Progenitor cell of endocrine pancreas (in vitro differentiated cells): ENCODE results near the gene PTX3. TPM values are rescaled to one million over a fixed set of nuclear protein-coding genes. Genes with fewer than 3 reads are reported as not detected.

Experiments
- DNase-seq: peaks from one replicate; pipeline ENCODE4 v3.0.0; 2021; ENCODE audit warnings: low spot score; ENCODE audit not compliant: unreplicated experiment
- H3K27ac Mint-ChIP-seq: 2 replicates; pipeline ENCODE4 v1.8.0; 2021; ENCODE audit warnings: mild to moderate bottlenecking, moderate library complexity, mixed read lengths
- H3K27me3 Mint-ChIP-seq: 2 replicates; pipeline ENCODE4 v1.8.0; 2021; ENCODE audit warnings: mixed read lengths
- H3K36me3 Mint-ChIP-seq: 2 replicates; pipeline ENCODE4 v1.8.0; 2022; ENCODE audit warnings: mixed read lengths; ENCODE audit not compliant: insufficient read depth
- H3K4me1 Mint-ChIP-seq: 2 replicates; pipeline ENCODE4 v1.8.0; 2021; ENCODE audit warnings: low read depth, mixed read lengths
- H3K4me3 Mint-ChIP-seq: 2 replicates; pipeline ENCODE4 v1.8.0; 2021; ENCODE audit warnings: low read depth, mild to moderate bottlenecking, moderate library complexity, mixed read lengths
- H3K9me3 Mint-ChIP-seq: 2 replicates; pipeline ENCODE4 v1.8.0; 2021; ENCODE audit warnings: low read depth, mixed read lengths
- CTCF ChIP-seq: fragments of 200-600 bp; sonication (generic); IDR thresholded peaks from one replicate; pipeline ENCODE4 v1.5.0; 2021; ENCODE audit warnings: antibody characterized with exemption, mild to moderate bottlenecking; ENCODE audit not compliant: unreplicated experiment
- total RNA-seq: library from RNA; stranded (reverse); gene quantifications from 2 replicates; pipeline ENCODE4 v1.2.1, GENCODE V29; 2021

PTX3 gene
- total RNA-seq, 1 donor from 2014 or later: 0.34 TPM

- no peak overlapping the region for H3K27ac Mint-ChIP-seq
- no peaks in the 10 kb centered on the region for H3K27me3 Mint-ChIP-seq
- TF ChIP-seq CTCF: no peak
- no peak for DNase-seq
- H3K9me3 Mint-ChIP-seq: peaks cover 6% of the 10 kb centered on the region
- H3K36me3 Mint-ChIP-seq: no peaks in the 10 kb centered on the region
- H3K4me1 Mint-ChIP-seq: no peaks in the 10 kb centered on the region
- H3K4me3 Mint-ChIP-seq: no peak overlapping the region
Measured at GRCh38 chr3:157393113-157393512, 43.5 kb upstream of the PTX3 start.

GRCh38 chr3:157394411-157394810 is 42.2 kb upstream of the PTX3 start:
- Mint-ChIP-seq H3K4me1 (no peaks in the 10 kb centered on the region), H3K27me3 (no peaks in the 10 kb centered on the region), H3K4me3 (no peak overlapping the region), H3K9me3 (peaks cover 6% of the 10 kb centered on the region), H3K36me3 (no peaks in the 10 kb centered on the region), H3K27ac (no peak overlapping the region)
- TF ChIP-seq CTCF: no peak
- DNase-seq: no peak

GRCh38 chr3:157398598-157398997 is 38.1 kb upstream of the PTX3 start:
- Mint-ChIP-seq H3K27me3 (no peaks in the 10 kb centered on the region), H3K27ac (no peak overlapping the region), H3K4me3 (no peak overlapping the region), H3K9me3 (peaks cover 6% of the 10 kb centered on the region), H3K36me3 (no peaks in the 10 kb centered on the region), H3K4me1 (no peaks in the 10 kb centered on the region)
- no peak for TF ChIP-seq CTCF
- DNase-seq: no peak

GRCh38 chr3:157404381-157404780 is 32.3 kb upstream of the PTX3 start:
- Mint-ChIP-seq H3K27me3 (no peaks in the 10 kb centered on the region), H3K27ac (no peak overlapping the region), H3K36me3 (no peaks in the 10 kb centered on the region), H3K9me3 (no peaks in the 10 kb centered on the region), H3K4me1 (no peaks in the 10 kb centered on the region), H3K4me3 (no peak overlapping the region)
- TF ChIP-seq CTCF: no peak
- DNase-seq: no peak

GRCh38 chr3:157405457-157405856 is 31.2 kb upstream of the PTX3 start:
- Mint-ChIP-seq H3K36me3 (no peaks in the 10 kb centered on the region), H3K27me3 (no peaks in the 10 kb centered on the region), H3K9me3 (no peaks in the 10 kb centered on the region), H3K4me1 (no peaks in the 10 kb centered on the region), H3K27ac (no peak overlapping the region), H3K4me3 (no peak overlapping the region)
- no peak for DNase-seq
- TF ChIP-seq CTCF: no peak

GRCh38 chr3:157406394-157406793 is 30.3 kb upstream of the PTX3 start:
- H3K9me3 Mint-ChIP-seq: no peaks in the 10 kb centered on the region
- no peak for DNase-seq
- no peak overlapping the region for H3K4me3 Mint-ChIP-seq
- no peaks in the 10 kb centered on the region for H3K4me1 Mint-ChIP-seq
- TF ChIP-seq CTCF: no peak
- no peaks in the 10 kb centered on the region for H3K27me3 Mint-ChIP-seq
- H3K27ac Mint-ChIP-seq: no peak overlapping the region
- H3K36me3 Mint-ChIP-seq: no peaks in the 10 kb centered on the region
